ENCODE data around the gene GRIK1. TPM values are rescaled to one million over a fixed set of nuclear protein-coding genes. Genes with fewer than 3 reads are reported as not detected.

Gene GRIK1
- polyA plus RNA-seq, 1 donor from 2014 or later = 8.7 TPM

DNA sequence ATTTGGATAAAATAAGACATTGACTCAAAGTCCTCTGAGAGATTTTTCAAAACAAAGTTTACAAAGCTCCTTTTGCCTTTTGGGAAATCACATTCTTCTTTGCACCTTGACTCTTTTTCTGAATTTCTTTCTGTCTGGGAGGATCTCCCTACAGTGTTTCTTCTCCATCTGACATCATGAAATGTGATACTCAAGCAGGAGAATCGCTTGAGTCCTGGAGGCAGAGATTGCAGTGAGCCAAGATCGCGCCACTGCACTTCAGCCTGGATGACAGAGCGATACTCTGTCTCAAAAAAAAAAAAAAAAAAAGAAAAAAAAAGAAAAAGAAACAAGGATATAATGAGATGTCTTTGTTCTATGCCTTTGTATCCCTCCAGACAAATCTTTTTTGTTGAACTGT, 13.3 kb upstream of the GRIK1 start:
- no peaks in the 10 kb centered on the region for H4K20me1 ChIP-seq (ENCODE audit: insufficient read depth)
- no peak overlapping the region for H3K27ac ChIP-seq (ENCODE audit: low read length)
- no peaks in the 10 kb centered on the region for H3K36me3 ChIP-seq (ENCODE audit: insufficient read depth, low read length)
- no peaks in the 10 kb centered on the region for H3K9me3 ChIP-seq (ENCODE audit: low read length)
- H3K9ac ChIP-seq (ENCODE audit: low read length) = no peak overlapping the region
- no peak overlapping the region for H2AFZ ChIP-seq (ENCODE audit: low read depth, low read length)
- no peaks in the 10 kb centered on the region for H3K27me3 ChIP-seq (ENCODE audit: insufficient read depth, low read depth, low read length)
- no peaks in the 10 kb centered on the region for H3K9me2 ChIP-seq (ENCODE audit: insufficient read depth, low read length)
- no peak overlapping the region for H3K4me3 ChIP-seq (ENCODE audit: low read length)
- H3K79me2 ChIP-seq (replicated peaks; ENCODE audit: insufficient read depth, low read length) = no peaks in the 10 kb centered on the region
- no peak overlapping the region for H3K4me2 ChIP-seq (ENCODE audit: low read length)
- TF ChIP-seq, protein P1, sequence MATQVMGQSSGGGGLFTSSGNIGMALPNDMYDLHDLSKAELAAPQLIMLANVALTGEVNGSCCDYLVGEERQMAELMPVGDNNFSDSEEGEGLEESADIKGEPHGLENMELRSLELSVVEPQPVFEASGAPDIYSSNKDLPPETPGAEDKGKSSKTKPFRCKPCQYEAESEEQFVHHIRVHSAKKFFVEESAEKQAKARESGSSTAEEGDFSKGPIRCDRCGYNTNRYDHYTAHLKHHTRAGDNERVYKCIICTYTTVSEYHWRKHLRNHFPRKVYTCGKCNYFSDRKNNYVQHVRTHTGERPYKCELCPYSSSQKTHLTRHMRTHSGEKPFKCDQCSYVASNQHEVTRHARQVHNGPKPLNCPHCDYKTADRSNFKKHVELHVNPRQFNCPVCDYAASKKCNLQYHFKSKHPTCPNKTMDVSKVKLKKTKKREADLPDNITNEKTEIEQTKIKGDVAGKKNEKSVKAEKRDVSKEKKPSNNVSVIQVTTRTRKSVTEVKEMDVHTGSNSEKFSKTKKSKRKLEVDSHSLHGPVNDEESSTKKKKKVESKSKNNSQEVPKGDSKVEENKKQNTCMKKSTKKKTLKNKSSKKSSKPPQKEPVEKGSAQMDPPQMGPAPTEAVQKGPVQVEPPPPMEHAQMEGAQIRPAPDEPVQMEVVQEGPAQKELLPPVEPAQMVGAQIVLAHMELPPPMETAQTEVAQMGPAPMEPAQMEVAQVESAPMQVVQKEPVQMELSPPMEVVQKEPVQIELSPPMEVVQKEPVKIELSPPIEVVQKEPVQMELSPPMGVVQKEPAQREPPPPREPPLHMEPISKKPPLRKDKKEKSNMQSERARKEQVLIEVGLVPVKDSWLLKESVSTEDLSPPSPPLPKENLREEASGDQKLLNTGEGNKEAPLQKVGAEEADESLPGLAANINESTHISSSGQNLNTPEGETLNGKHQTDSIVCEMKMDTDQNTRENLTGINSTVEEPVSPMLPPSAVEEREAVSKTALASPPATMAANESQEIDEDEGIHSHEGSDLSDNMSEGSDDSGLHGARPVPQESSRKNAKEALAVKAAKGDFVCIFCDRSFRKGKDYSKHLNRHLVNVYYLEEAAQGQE (IDR thresholded peaks at IDR 0.05; ENCODE audit: borderline replicate concordance) = no peak
- TF ChIP-seq TAF1 (IDR thresholded peaks at IDR 0.05; ENCODE audit: low read depth) (no peak), RAD21 (conservative IDR thresholded peaks at IDR 0.05) (no peak), EP300 (conservative IDR thresholded peaks at IDR 0.05; ENCODE audit: poor library complexity, severe bottlenecking) (no peak), SMC3 (conservative IDR thresholded peaks at IDR 0.05; ENCODE audit: poor library complexity) (no peak)
- no peaks in the 10 kb centered on the region for H3F3A ChIP-seq (ENCODE audit: insufficient read depth, low read length, poor library complexity, severe bottlenecking)

GRCh38 chr21:29951911-29952310, 12.1 kb upstream of the GRIK1 start:
- Histone ChIP-seq H3K4me2 (ENCODE audit: low read length) (no peak overlapping the region), H3K27me3 (ENCODE audit: insufficient read depth, low read depth, low read length) (no peaks in the 10 kb centered on the region), H3K9ac (ENCODE audit: low read length) (no peak overlapping the region), H3K79me2 (replicated peaks; ENCODE audit: insufficient read depth, low read length) (no peaks in the 10 kb centered on the region), H3K9me2 (ENCODE audit: insufficient read depth, low read length) (no peaks in the 10 kb centered on the region), H3K36me3 (ENCODE audit: insufficient read depth, low read length) (no peaks in the 10 kb centered on the region), H4K20me1 (ENCODE audit: insufficient read depth) (no peaks in the 10 kb centered on the region), H2AFZ (ENCODE audit: low read depth, low read length) (no peak overlapping the region), H3F3A (ENCODE audit: insufficient read depth, low read length, poor library complexity, severe bottlenecking) (no peaks in the 10 kb centered on the region), H3K27ac (ENCODE audit: low read length) (no peak overlapping the region), H3K4me3 (ENCODE audit: low read length) (no peak overlapping the region), H3K9me3 (ENCODE audit: low read length) (no peaks in the 10 kb centered on the region)
- TF ChIP-seq EZH2 (IDR thresholded peaks at IDR 0.05; ENCODE audit: borderline replicate concordance, insufficient read depth, low read length, poor library complexity, severe bottlenecking) = no peak
- TF ChIP-seq, protein P2, sequence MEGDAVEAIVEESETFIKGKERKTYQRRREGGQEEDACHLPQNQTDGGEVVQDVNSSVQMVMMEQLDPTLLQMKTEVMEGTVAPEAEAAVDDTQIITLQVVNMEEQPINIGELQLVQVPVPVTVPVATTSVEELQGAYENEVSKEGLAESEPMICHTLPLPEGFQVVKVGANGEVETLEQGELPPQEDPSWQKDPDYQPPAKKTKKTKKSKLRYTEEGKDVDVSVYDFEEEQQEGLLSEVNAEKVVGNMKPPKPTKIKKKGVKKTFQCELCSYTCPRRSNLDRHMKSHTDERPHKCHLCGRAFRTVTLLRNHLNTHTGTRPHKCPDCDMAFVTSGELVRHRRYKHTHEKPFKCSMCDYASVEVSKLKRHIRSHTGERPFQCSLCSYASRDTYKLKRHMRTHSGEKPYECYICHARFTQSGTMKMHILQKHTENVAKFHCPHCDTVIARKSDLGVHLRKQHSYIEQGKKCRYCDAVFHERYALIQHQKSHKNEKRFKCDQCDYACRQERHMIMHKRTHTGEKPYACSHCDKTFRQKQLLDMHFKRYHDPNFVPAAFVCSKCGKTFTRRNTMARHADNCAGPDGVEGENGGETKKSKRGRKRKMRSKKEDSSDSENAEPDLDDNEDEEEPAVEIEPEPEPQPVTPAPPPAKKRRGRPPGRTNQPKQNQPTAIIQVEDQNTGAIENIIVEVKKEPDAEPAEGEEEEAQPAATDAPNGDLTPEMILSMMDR (IDR thresholded peaks at IDR 0.05; ENCODE audit: poor library complexity, severe bottlenecking) = no peak
- TF ChIP-seq EP300 (conservative IDR thresholded peaks at IDR 0.05; ENCODE audit: poor library complexity, severe bottlenecking) = no peak
- TF ChIP-seq POLR2AphosphoS5 (IDR thresholded peaks at IDR 0.05) = no peak
- TF ChIP-seq TAF1 (IDR thresholded peaks at IDR 0.05; ENCODE audit: low read depth) = no peak
- TF ChIP-seq, protein P1 (IDR thresholded peaks at IDR 0.05; ENCODE audit: borderline replicate concordance) = no peak
- no peak for TF ChIP-seq SMC3 (conservative IDR thresholded peaks at IDR 0.05; ENCODE audit: poor library complexity)
